GM12891 (cell line): ENCODE measurements around the gene KDM4B.

Source experiments
- DNase-seq: peaks from one replicate; pipeline ENCODE4 v3.0.0; 2011; ENCODE audit warnings: low spot score; ENCODE audit not compliant: insufficient read length
- FAIRE-seq: peaks from 2 replicates; lab custom pipeline; 2011; peaks lifted over from hg19 to GRCh38; lab: Jason Lieb, UNC
- PAX5 ChIP-seq: IDR thresholded peaks from 2 replicates; pipeline ENCODE4 v1.6.1; 2011; ENCODE audit warnings: low read length, moderate library complexity, mild to moderate bottlenecking; ENCODE audit not compliant: insufficient read depth, severe bottlenecking
- POLR2A ChIP-seq: IDR thresholded peaks from 2 replicates; pipeline ENCODE4 v1.6.1; 2011; ENCODE audit warnings: low read depth, low read length, control low read depth
- POLR2AphosphoS5 ChIP-seq: IDR thresholded peaks from 2 replicates; pipeline ENCODE4 v1.6.1; 2011; ENCODE audit warnings: low read depth, low read length, control low read depth
- POU2F2 ChIP-seq: IDR thresholded peaks from 2 replicates; pipeline ENCODE4 v1.6.1; 2011; ENCODE audit warnings: low read depth, mild to moderate bottlenecking, control low read depth, low read length, moderate library complexity
- SPI1 ChIP-seq: IDR thresholded peaks from 2 replicates; pipeline ENCODE4 v1.6.1; 2011; ENCODE audit warnings: low read depth, low read length, control low read depth
- TAF1 ChIP-seq: IDR thresholded peaks from 2 replicates; pipeline ENCODE4 v1.6.1; 2011; ENCODE audit warnings: low read depth, low read length, control low read depth

Gene KDM4B

GRCh38 chr19:5116292-5116691 is 147.4 kb downstream of the KDM4B start:
- no peak for TF ChIP-seq POLR2AphosphoS5
- no peak for TF ChIP-seq POU2F2
- no peak for TF ChIP-seq SPI1
- TF ChIP-seq PAX5: no peak
- TF ChIP-seq POLR2A: no peak
- no peak for TF ChIP-seq TAF1
- no peak for FAIRE-seq
- no peak for DNase-seq

- FAIRE-seq: no peak
- TF ChIP-seq POU2F2: no peak
- no peak for TF ChIP-seq POLR2A
- TF ChIP-seq PAX5: no peak
- no peak for TF ChIP-seq SPI1
- TF ChIP-seq POLR2AphosphoS5: no peak
- no peak for TF ChIP-seq TAF1
- DNase-seq: no peak
These were observed 148.5 kb downstream of the KDM4B start for GRCh38 chr19:5117421-5117820.

GRCh38 chr19:5118026-5118425 is 149.1 kb downstream of the KDM4B start:
- TF ChIP-seq POU2F2: no peak
- no peak for TF ChIP-seq POLR2A
- no peak for TF ChIP-seq PAX5
- no peak for TF ChIP-seq SPI1
- TF ChIP-seq TAF1: no peak
- no peak for TF ChIP-seq POLR2AphosphoS5
- DNase-seq: no peak
- no peak for FAIRE-seq

GRCh38 chr19:5119297-5119998 is 150.5 kb downstream of the KDM4B start:
- TF ChIP-seq TAF1 (no peak), PAX5 (no peak), POLR2AphosphoS5 (no peak)

GRCh38 chr19:5120321-5120720 is 151.4 kb downstream of the KDM4B start:
- TF ChIP-seq POU2F2 (no peak), POLR2A (no peak), POLR2AphosphoS5 (no peak), SPI1 (no peak), PAX5 (no peak), TAF1 (no peak)
- DNase-seq: no peak
- no peak for FAIRE-seq

More at GRCh38 chr19:5119297-5119998, 150.5 kb downstream of the KDM4B start:
- no peak for FAIRE-seq
- no peak for DNase-seq

- no peak for TF ChIP-seq POU2F2
- no peak for FAIRE-seq
- DNase-seq: no peak
These were observed 151.9 kb downstream of the KDM4B start for GRCh38 chr19:5120833-5121232.

GRCh38 chr19:5121266-5122120 is 152.6 kb downstream of the KDM4B start:
- DNase-seq (no peak), FAIRE-seq (no peak)
- TF ChIP-seq POU2F2 (no peak), SPI1 (no peak), PAX5 (no peak), TAF1 (no peak), POLR2A (no peak)

- TF ChIP-seq POLR2AphosphoS5 (no peak), POU2F2 (no peak), PAX5 (no peak), POLR2A (no peak), TAF1 (no peak)
- FAIRE-seq: no peak
These were observed 153.1 kb downstream of the KDM4B start for GRCh38 chr19:5122121-5122400.

GRCh38 chr19:5122671-5123409 is 153.9 kb downstream of the KDM4B start:
- FAIRE-seq: no peak
- TF ChIP-seq PAX5 (no peak), SPI1 (no peak), POU2F2 (no peak), POLR2A (no peak), TAF1 (no peak), POLR2AphosphoS5 (no peak)

More at GRCh38 chr19:5122121-5122400, 153.1 kb downstream of the KDM4B start:
- DNase-seq: no peak

GRCh38 chr19:5123646-5124045 is 154.7 kb downstream of the KDM4B start:
- FAIRE-seq: no peak
- DNase-seq: no peak
- TF ChIP-seq SPI1 (no peak), POLR2AphosphoS5 (no peak), POU2F2 (no peak), POLR2A (no peak), PAX5 (no peak), TAF1 (no peak)

More at GRCh38 chr19:5122671-5123409, 153.9 kb downstream of the KDM4B start:
- DNase-seq: no peak
